ENCODE results near the gene MRPL2.

MRPL2 gene

GRCh38 chr6:43006251-43006650 lies 53.0 kb downstream of the MRPL2 start:
- no peak overlapping the region for H3K27ac ChIP-seq
- no peak for TF ChIP-seq CTCF (conservative IDR thresholded peaks at IDR 0.05)

- TF ChIP-seq CTCF (conservative IDR thresholded peaks at IDR 0.05) = no peak
- H3K27ac ChIP-seq = no peak overlapping the region
Measured at GRCh38 chr6:43005844-43006243, 53.4 kb downstream of the MRPL2 start.
